HTERT RPE-1 (cell line): ENCODE results near the gene TYMS.

Experiments
- in situ Hi-C: fragments of 300-500 bp; cut with MboI; formaldehyde crosslinking; loops from 4 replicates; pipeline ENCODE4 v1.14.3; 2020; ENCODE audit warnings: low sequenced_read_pairs

The TYMS gene

DNA sequence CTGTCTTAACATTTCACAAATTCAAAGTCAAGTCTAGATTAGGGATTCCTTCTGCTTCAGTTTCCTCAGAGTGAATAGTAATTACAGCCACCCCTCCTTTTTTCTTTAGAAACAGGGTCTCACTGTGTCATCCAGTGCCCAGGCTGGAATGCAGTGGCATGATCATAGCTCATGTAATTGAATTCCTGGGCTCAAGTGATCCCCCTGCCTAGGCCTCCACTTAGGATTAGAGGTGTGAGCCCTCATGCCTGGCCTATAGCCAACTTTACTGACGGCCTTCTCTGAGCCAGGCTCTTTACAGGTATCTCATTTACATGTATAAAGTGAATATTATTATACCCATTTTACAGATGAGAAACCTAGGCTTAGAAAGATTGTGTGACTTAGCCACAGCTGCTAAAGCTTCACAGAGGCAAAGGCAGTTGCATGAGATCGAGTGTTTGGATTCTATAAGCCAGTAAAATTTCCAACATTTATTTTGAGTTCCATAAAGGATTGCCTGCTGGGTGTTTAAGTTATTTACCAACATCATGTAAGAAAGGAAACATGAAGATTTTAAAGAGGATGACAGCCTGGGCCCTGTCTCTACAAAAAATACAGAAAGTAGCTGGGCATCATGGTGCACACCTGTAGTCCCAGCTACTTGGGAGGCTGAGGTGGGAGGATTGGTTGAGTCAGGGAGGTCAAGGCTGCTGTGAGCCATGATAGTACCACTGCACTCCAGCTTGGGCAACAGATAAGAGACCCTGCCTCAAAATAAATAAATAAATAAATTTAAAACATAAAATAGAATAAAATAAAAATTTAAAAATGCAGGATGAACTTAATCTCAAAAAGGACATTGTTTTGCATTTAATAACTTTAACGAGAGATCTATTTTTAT, 53.2 kb downstream of the TYMS start:
- in situ Hi-C loops, result no loop called here

DNA sequence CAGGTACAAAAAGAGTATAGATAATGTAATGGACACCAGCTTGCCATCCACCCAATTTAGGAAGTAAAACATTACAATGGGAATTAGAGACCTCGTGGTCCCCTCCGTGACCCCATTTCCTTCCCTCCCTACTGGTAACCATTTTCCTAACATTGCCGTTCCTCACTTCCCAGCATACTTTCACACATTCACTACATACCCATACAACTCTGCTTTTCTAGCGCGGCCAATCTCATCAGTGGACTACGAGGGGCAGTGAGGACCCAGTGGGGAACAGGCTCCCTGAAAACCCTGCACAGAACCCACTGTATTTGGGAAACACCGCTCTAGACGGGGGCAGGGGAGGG, 53.8 kb downstream of the TYMS start:
- in situ Hi-C loops, result no loop called here

DNA sequence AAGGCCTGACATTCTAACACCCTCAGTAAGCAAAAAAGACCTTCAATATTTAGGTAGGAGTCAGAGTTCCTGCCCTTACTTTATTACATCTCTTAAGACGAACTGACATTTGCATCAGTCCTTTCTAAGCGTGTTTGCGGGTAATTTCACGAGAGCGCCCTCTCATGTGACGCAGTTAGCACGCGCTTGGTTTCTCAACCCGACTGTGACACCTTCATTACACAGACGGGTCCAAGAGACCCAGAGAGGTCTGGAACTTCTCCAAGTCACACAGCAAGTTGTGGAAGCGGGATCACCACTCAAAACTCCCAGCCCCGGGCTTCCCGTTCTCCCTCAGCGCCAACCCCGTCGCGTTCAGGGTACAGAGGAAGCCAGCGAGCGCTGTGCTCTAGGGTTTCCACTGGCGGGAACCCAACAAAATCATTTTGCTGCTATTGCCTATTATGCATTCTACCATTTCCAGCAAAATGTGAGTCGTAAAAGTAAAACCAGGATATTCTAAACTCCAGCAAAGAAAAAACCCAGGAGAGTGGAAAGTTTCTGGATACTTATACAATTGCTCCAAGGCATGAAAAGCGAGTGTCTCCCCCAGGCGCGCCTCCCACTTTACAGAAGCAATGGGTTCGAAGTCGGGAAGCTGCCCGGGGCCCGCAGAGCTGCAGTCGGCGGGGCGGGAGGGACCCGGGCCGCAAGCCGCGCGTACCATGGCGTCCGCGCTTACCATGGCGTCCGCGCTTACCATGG, 54.4 kb downstream of the TYMS start:
- in situ Hi-C loops, result no loop called here

DNA sequence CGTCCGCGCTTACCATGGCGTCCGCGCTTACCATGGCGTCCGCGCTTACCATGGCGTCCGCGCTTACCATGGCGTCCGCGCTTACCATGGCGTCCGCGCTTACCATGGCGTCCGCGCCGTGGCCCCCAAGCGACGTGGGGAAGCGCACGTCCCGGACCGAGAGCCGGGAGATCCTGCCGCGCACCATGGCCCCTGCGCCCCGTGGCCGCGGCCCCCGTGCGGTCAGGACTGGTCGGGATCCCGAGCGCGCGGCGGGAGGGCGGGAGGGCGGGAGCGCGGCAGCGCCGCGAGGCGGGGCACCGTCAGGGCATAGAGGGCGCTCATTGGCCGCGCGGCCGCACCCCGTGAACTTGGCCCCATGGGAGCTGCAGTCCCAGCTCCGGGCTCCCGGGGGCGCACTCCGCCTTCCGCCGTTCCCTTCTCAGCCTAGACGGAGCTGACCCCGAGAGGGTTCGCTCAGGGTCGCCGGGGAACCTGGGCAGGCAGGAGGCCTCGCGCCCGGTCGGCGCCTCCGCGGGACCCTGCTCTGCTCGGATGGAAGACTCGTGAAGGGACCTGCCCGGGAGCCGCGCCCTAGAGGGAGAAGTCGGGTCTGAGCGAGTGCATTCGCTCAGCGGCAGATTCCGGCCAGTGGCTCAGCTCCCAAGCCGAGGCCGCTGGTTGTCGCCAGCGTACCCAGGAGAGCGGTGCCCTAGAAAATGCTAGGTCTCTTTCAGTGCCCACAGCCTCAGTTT, 55.1 kb downstream of the TYMS start, which contains the start of gene ENOSF1:
ENOSF1 (minus strand) TSS at position 230 of the 734 bp plus-strand sequence; CDS start at position 187, 43 bp downstream.
- in situ Hi-C loops, result no loop called here

DNA sequence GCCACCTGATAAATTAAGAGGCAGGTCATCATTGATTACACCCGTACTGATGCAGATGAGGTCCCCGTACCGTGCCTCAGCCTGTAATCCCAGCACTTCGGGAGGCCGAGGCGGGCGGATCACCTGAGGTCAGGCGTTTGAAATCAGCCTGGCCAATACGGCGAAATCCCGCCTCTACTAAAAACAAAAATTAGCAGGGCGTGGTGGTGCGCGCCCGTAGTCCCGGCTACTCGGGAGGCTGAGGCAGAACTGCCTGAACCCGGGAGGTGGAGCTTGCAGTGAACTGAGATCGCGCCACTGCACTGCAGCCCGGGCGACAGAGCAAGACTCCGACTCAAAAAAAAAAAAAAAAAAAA, 55.7 kb downstream of the TYMS start:
- in situ Hi-C loops, result no loop called here

DNA sequence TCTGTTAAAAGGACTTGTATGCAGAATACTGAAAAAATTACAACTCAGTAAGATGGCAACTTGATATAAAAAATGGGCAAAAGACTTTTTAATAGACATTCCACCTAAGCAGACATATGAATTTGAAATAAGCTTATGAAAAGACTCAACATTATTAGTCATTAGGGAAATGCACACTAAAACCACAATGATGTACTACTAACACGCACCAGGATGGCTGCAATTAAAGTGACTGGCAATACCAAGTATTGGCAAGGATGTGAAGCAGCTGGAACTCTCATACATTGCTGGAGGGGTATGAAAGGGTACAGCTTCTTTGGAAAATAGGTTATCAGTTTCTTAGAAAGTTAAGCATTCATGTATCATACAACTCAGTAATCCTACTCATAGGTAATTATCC, 58.2 kb downstream of the TYMS start:
- in situ Hi-C loops, result no loop called here

DNA sequence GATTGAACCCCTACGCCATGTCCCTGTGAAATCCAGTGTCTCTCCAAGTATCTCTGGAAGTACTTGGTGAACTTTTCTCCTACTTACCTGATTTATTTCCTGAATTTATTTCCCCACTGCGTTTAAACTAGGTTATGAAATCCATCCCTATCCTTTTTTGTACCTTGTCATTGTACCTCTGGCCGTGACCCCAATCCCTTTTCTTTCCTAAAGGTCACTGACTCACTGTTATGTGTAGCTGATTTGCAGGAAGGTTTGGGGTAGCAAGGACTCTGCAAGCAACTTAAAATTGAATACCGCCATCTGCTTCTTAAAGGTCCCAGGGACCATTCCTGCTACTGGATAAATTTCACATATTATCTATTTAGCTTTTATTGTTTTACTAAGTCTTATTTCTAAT, 59.5 kb downstream of the TYMS start:
- in situ Hi-C loops, result no loop called here
